Measurements from ENCODE around the gene CRABP2.

GRCh38 chr1:156704166-156704711 lies 1.1 kb downstream of the CRABP2 start:
- TF ChIP-seq, protein P1, sequence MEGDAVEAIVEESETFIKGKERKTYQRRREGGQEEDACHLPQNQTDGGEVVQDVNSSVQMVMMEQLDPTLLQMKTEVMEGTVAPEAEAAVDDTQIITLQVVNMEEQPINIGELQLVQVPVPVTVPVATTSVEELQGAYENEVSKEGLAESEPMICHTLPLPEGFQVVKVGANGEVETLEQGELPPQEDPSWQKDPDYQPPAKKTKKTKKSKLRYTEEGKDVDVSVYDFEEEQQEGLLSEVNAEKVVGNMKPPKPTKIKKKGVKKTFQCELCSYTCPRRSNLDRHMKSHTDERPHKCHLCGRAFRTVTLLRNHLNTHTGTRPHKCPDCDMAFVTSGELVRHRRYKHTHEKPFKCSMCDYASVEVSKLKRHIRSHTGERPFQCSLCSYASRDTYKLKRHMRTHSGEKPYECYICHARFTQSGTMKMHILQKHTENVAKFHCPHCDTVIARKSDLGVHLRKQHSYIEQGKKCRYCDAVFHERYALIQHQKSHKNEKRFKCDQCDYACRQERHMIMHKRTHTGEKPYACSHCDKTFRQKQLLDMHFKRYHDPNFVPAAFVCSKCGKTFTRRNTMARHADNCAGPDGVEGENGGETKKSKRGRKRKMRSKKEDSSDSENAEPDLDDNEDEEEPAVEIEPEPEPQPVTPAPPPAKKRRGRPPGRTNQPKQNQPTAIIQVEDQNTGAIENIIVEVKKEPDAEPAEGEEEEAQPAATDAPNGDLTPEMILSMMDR (conservative IDR thresholded peaks at IDR 0.05; ENCODE audit: low read depth, low read length) = no peak
- TF ChIP-seq POLR2A (IDR thresholded peaks at IDR 0.05; ENCODE audit: low read depth, low read length) (no peak), CEBPB (IDR thresholded peaks at IDR 0.05; ENCODE audit: low read depth, low read length) (no peak), RCOR1 (IDR thresholded peaks at IDR 0.05; ENCODE audit: insufficient replicate concordance, low read length) (no peak), SMC3 (IDR thresholded peaks at IDR 0.05; ENCODE audit: low read depth, low read length) (no peak), RFX5 (IDR thresholded peaks at IDR 0.05; ENCODE audit: low read depth, low read length) (no peak), MAZ (IDR thresholded peaks at IDR 0.05; ENCODE audit: borderline replicate concordance, low read depth, low read length) (no peak), FOS (IDR thresholded peaks at IDR 0.05; ENCODE audit: low read depth, low read length) (no peak)
- TF ChIP-seq, protein P2, sequence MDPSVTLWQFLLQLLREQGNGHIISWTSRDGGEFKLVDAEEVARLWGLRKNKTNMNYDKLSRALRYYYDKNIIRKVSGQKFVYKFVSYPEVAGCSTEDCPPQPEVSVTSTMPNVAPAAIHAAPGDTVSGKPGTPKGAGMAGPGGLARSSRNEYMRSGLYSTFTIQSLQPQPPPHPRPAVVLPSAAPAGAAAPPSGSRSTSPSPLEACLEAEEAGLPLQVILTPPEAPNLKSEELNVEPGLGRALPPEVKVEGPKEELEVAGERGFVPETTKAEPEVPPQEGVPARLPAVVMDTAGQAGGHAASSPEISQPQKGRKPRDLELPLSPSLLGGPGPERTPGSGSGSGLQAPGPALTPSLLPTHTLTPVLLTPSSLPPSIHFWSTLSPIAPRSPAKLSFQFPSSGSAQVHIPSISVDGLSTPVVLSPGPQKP (IDR thresholded peaks at IDR 0.05; ENCODE audit: borderline replicate concordance, low read depth, low read length) = no peak
- TF ChIP-seq, protein P3, sequence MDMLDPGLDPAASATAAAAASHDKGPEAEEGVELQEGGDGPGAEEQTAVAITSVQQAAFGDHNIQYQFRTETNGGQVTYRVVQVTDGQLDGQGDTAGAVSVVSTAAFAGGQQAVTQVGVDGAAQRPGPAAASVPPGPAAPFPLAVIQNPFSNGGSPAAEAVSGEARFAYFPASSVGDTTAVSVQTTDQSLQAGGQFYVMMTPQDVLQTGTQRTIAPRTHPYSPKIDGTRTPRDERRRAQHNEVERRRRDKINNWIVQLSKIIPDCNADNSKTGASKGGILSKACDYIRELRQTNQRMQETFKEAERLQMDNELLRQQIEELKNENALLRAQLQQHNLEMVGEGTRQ (IDR thresholded peaks at IDR 0.05; ENCODE audit: low read depth, low read length) = no peak
